CD4-positive, alpha-beta T cell (primary cell): ENCODE measurements around the gene SEMA3F. TPM values are rescaled to one million over a fixed set of nuclear protein-coding genes. Genes with fewer than 3 reads are reported as not detected.

Experiments used
- ATAC-seq: fragments of 200-7000 bp; cut with Tn5 transposase; one replicate; pipeline ENCODE4 v1.10.0; 2022; ENCODE audit warnings: mild to moderate bottlenecking; ENCODE audit not compliant: poor library complexity
- CTCF ChIA-PET: fragments of 350-600 bp; sonication (Branson Sonifier 250); formaldehyde crosslinking; loops from one replicate; lab custom pipeline; 2021; ENCODE audit warnings: antibody characterized with exemption, inconsistent platforms; lab: Charles Lee
- POLR2A ChIA-PET: fragments of 350-600 bp; sonication (Branson Sonifier 250); formaldehyde crosslinking; loops from one replicate; lab custom pipeline; 2021; ENCODE audit warnings: antibody characterized with exemption, inconsistent platforms; lab: Charles Lee
- DNase-seq, 14 experiments: peaks; one replicate each; pipeline ENCODE4 v3.0.0-alpha.2; 2013 to 2020; ENCODE audit warnings: mixed read lengths in 2 of 14
- H3K27ac ChIP-seq, 2 donors: one replicate each; pipeline versions ENCODE4 v1.5.1 to v1.7.0; 2013; ENCODE audit warnings: low read length in 2 of 2, low read depth in 1 of 2, mild to moderate bottlenecking in 1 of 2
- H3K27me3 ChIP-seq, 2 experiments: 1 replicate in 1 of 2; 2 replicates in 1 of 2; pipeline versions ENCODE4 v1.6.1 to v1.7.0; 2013; ENCODE audit warnings: low read length in 2 of 2, control low read depth in 1 of 2, mild to moderate bottlenecking in 1 of 2, moderate library complexity in 1 of 2; ENCODE audit not compliant: insufficient read depth in 2 of 2, control insufficient read depth in 1 of 2
- H3K36me3 ChIP-seq: one replicate; pipeline ENCODE4 v1.6.1; 2013; ENCODE audit warnings: low read length, control low read depth; ENCODE audit not compliant: insufficient read depth
- H3K4me1 ChIP-seq: one replicate; pipeline ENCODE4 v1.6.1; 2013; ENCODE audit warnings: low read length, control low read depth; ENCODE audit not compliant: insufficient read depth
- H3K4me3 ChIP-seq: one replicate; pipeline ENCODE4 v1.5.1; 2013; ENCODE audit warnings: mild to moderate bottlenecking, low read length, moderate library complexity
- H3K9me3 ChIP-seq, 2 experiments: 1 replicate in 1 of 2; 2 replicates in 1 of 2; pipeline versions ENCODE4 v1.6.1 to v1.7.0; 2013; ENCODE audit warnings: low read length in 2 of 2, mild to moderate bottlenecking in 2 of 2, control low read depth in 1 of 2, moderate library complexity in 1 of 2; ENCODE audit not compliant: control insufficient read depth in 1 of 2, insufficient read depth in 1 of 2
- H3K27ac Mint-ChIP-seq: one replicate; pipeline ENCODE4 v1.8.0; 2020; ENCODE audit warnings: mixed read lengths
- H3K27me3 Mint-ChIP-seq: one replicate; pipeline ENCODE4 v1.8.0; 2021; ENCODE audit warnings: mixed read lengths
- H3K36me3 Mint-ChIP-seq: one replicate; pipeline ENCODE4 v1.8.0; 2021; ENCODE audit warnings: low read depth, mixed read lengths
- H3K4me1 Mint-ChIP-seq: one replicate; pipeline ENCODE4 v1.8.0; 2021; ENCODE audit warnings: low read depth, mixed read lengths
- H3K4me3 Mint-ChIP-seq: one replicate; pipeline ENCODE4 v1.8.0; 2020; ENCODE audit warnings: mild to moderate bottlenecking, mixed read lengths
- H3K9me3 Mint-ChIP-seq: one replicate; pipeline ENCODE4 v1.8.0; 2020; ENCODE audit warnings: mixed read lengths
- intact Hi-C, 2 experiments: fragments of 100-400 bp; cut with DNase I in 1 of 2; cut with micrococcal nuclease in 1 of 2; formaldehyde crosslinking; loops; one replicate each; pipeline versions ENCODE4 v1.15.1 to v1.9.0; 2023 to 2025; cut with DNase I, micrococcal nuclease
- microRNA-seq: library from miRNA; unstranded; fragments of <30 nt; microRNA quantifications from one replicate; pipeline ENCODE4 v1.2.0, GENCODE V29; 2021; ENCODE audit warnings: borderline microRNAs expressed, borderline replicate concordance
- total RNA-seq, 174 experiments: library from RNA in 2 of 174; stranded (reverse) in 2 of 174; gene quantifications; one replicate each; pipeline ENCODE4 v1.2.3 and lab custom pipeline; 2021 to 2026
- TF ChIP-seq, protein P1 (sequence below): fragments of 200-600 bp; IDR thresholded peaks from one replicate; pipeline ENCODE4 v1.8.0; 2022; ENCODE audit warnings: antibody characterized with exemption, mild to moderate bottlenecking

SEMA3F gene
- total RNA-seq, 2 experiments from 2014 or later = 0.22 to 1.1 TPM

DNA sequence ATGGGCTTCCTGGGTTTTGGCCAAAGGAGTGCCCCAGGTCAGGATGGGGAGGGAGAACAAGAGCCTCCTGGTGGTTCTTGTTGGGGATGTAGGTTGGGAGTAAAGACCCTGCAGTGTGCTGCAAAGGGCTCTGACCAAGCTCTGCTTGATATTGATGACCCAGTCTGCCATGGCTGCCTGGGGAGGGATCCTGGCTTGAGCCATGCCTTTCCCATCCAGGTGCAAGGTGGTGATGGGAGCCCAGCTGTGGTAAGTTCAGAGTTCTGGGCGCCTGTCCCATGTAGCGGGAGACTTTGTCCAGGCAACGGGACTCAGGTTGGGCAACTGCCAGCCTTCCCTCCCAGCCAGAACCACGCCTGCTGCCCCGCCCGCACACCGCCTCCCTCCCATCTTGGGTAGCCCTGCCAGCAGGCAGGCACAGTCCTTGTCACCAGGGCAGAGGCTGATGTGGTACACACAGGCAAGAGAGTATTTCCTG lies 83.5 kb downstream of the SEMA3F start:
- H3K9me3 ChIP-seq = no peaks in the 10 kb centered on the region
- DNase-seq (peak in 6 of 14 experiments; percentile 15 to 50 (median 37)), ATAC-seq (no peak)
- peak overlapping the region; percentile 94 for H3K4me3 Mint-ChIP-seq
- no peaks in the 10 kb centered on the region for H3K27me3 Mint-ChIP-seq
- peaks cover 33% of the 10 kb centered on the region for H3K36me3 ChIP-seq
- POLR2A ChIA-PET = interaction anchor here (2.1 to 4.0 kb wide), 3 partner anchors 8 to 99 kb away, joined by 7 to 60 read pairs (median 17); no protein-coding TSS in a partner anchor
- no peaks in the 10 kb centered on the region for H3K9me3 Mint-ChIP-seq
- intact Hi-C loops = loop anchor here in 1 of 2 experiments (1.0 to 5.0 kb wide), 2 partner anchors 8 to 99 kb away; no protein-coding TSS in a partner anchor
- peak overlapping the region; percentile 99 for H3K4me3 ChIP-seq
- peak overlapping the region; percentile 92 for H3K27ac Mint-ChIP-seq
- H3K27me3 ChIP-seq = no peaks in the 10 kb centered on the region
- H3K4me1 ChIP-seq = peaks cover 74% of the 10 kb centered on the region
- H3K36me3 Mint-ChIP-seq = peaks cover 48% of the 10 kb centered on the region
- CTCF ChIA-PET = interaction anchor here (1.4 to 2.2 kb wide), 3 partner anchors 8 to 12 kb away, joined by 5 to 6 read pairs (median 6); no protein-coding TSS in a partner anchor
- TF ChIP-seq, protein P1, sequence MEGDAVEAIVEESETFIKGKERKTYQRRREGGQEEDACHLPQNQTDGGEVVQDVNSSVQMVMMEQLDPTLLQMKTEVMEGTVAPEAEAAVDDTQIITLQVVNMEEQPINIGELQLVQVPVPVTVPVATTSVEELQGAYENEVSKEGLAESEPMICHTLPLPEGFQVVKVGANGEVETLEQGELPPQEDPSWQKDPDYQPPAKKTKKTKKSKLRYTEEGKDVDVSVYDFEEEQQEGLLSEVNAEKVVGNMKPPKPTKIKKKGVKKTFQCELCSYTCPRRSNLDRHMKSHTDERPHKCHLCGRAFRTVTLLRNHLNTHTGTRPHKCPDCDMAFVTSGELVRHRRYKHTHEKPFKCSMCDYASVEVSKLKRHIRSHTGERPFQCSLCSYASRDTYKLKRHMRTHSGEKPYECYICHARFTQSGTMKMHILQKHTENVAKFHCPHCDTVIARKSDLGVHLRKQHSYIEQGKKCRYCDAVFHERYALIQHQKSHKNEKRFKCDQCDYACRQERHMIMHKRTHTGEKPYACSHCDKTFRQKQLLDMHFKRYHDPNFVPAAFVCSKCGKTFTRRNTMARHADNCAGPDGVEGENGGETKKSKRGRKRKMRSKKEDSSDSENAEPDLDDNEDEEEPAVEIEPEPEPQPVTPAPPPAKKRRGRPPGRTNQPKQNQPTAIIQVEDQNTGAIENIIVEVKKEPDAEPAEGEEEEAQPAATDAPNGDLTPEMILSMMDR = no peak
- H3K4me1 Mint-ChIP-seq = peaks cover 66% of the 10 kb centered on the region
- peak overlapping the region; percentile 73 to 80 for H3K27ac ChIP-seq

Small RNAs within 50 kb of the gene (microRNA-seq; reads per million reads assigned to microRNA genes)
- gene MIR566 (not detected), gene MIR5787 (not detected)

Other genes with a start within 250 kb of the SEMA3F start
- 1 to 10 TPM in 1 of 2 experiments, under 1 TPM in 1; 0.85 to 1.3 TPM for gene MON1A, start 225.5 kb upstream of the SEMA3F start, total RNA-seq
- 100 to 1,000 TPM in 1 of 2 experiments, 10 to 100 TPM in 1; 99.3 to 106 TPM for gene RBM6, start 215.2 kb upstream of the SEMA3F start, total RNA-seq
- 100 to 1,000 TPM; 324 to 330 TPM for gene RBM5, start 66.4 kb upstream of the SEMA3F start, total RNA-seq
- gene GNAT1, start 36.3 kb downstream of the SEMA3F start, total RNA-seq = under 1 TPM; 0.11 to 0.28 TPM
- gene SLC38A3, start 49.9 kb downstream of the SEMA3F start, total RNA-seq = 1 to 10 TPM; 1.0 to 1.1 TPM
- 100 to 1,000 TPM; 204 to 217 TPM for gene GNAI2, start 80.9 kb downstream of the SEMA3F start, total RNA-seq
- 1 to 10 TPM; 1.9 to 2.0 TPM for gene SEMA3B, start 113.8 kb downstream of the SEMA3F start, total RNA-seq
- under 1 TPM in 1 of 2 experiments, not detected in 1; 0.22 TPM for gene LSMEM2, start 123.8 kb downstream of the SEMA3F start, total RNA-seq
- 10 to 100 TPM; 30.0 to 30.4 TPM for gene IFRD2, start 137.1 kb downstream of the SEMA3F start, total RNA-seq
- 1 to 10 TPM; 3.0 to 3.2 TPM for gene HYAL3, start 144.1 kb downstream of the SEMA3F start, total RNA-seq
- gene NAA80, start 144.1 kb downstream of the SEMA3F start, total RNA-seq = 10 to 100 TPM; 47.0 to 48.8 TPM
- under 1 TPM in 1 of 2 experiments, not detected in 1; 0.38 TPM for gene HYAL1, start 148.2 kb downstream of the SEMA3F start, total RNA-seq
- gene HYAL2, start 167.4 kb downstream of the SEMA3F start, total RNA-seq = 1 to 10 TPM; 1.1 to 1.2 TPM
- 10 to 100 TPM; 23.1 to 24.7 TPM for gene TUSC2, start 172.9 kb downstream of the SEMA3F start, total RNA-seq
- 10 to 100 TPM; 68.0 to 71.2 TPM for gene RASSF1, start 185.5 kb downstream of the SEMA3F start, total RNA-seq
- gene ZMYND10, start 190.4 kb downstream of the SEMA3F start, total RNA-seq = 1 to 10 TPM; 1.7 to 1.8 TPM
- gene NPRL2, start 195.5 kb downstream of the SEMA3F start, total RNA-seq = 10 to 100 TPM; 29.4 to 33.2 TPM
- gene CYB561D2, start 195.5 kb downstream of the SEMA3F start, total RNA-seq = 10 to 100 TPM; 19.8 TPM
- gene TMEM115, start 204.2 kb downstream of the SEMA3F start, total RNA-seq = 10 to 100 TPM; 19.0 to 19.9 TPM